OCI-M1 (cell line): ENCODE data around the gene HSPG2.
"Not testable (repeated sequence)": the region's sequence is repeated elsewhere in the genome, so short reads cannot be mapped to it uniquely, and the experiment has no call there.

Experiments used
- DNase-seq: peaks from one replicate; lab custom pipeline; 2025; lab: John Stamatoyannopoulos, UW

The HSPG2 gene

DNA sequence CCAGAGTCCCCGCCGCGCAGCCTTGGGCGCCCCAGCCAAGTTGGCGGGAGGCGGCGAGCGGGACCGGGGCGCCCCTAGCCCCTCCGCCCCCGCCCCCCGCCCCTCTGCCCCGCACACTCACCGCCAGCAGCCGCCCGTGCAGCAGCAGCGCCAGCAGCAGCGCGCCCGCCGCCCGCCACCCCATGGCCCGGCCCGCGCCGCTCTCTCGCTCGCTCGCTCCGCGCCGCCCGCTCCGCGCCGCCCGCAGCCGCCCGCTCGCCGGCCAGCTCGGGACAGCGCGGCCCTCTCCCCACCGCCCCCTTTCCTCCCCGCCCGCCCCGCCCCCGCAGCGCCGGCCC lies at the start of gene HSPG2:
Gene HSPG2, minus strand, starts transcription at position 277 of the 338 bp plus-strand sequence. Its CDS starts 93 bp downstream, at position 184.
- no peak for DNase-seq

DNA sequence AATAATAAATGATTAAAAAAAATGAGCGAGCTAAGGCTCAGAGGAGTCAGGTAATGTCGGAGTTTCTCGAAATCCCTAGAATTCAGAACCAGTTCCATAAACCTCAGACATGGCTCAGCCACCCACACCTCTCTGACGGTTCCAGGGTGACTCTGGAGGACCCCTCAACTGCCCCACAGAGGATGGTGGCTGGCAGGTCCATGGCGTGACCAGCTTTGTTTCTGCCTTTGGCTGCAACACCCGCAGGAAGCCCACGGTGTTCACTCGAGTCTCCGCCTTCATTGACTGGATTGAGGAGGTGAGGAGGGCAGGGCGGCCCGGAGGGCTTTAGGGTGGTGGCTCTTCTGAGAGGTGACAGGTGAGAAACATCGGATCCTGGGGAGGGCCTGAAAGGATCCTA lies 49.3 kb upstream of the HSPG2 start:
- DNase-seq = not testable (repeated sequence)

DNA sequence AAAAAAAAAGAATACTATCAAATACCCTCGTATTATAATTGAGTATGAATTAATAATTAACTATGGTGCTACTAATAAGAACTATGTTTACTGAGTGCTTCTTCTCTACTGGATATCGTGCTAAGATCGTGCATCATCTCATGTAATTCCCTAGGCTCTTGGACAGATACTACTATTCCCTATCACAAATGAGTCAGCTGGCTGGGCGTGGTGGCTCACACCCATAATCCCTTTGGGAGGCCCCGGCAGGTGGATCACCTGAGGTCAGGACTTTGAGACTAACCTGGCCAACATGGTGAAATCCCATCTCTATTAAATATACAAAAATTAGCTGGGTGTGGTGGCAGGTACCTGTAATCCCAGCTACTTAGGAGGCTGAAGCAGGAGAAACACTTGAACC lies 48.8 kb upstream of the HSPG2 start:
- DNase-seq = not testable (repeated sequence)

DNA sequence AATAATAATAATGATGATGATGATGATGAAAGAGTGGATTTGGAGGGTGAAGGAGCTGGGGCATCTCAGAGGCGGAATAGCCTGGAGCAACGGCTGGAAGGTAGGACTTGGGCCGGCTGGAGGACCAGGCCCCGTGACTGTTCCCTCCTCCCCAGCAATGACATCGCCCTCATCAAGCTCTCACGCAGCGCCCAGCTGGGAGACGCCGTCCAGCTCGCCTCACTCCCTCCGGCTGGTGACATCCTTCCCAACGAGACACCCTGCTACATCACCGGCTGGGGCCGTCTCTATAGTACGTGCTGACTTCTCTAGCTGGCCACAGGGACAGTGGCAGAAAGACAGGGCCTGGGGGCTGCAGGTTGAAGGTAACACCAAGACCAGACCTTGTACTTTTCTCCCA lies 46.4 kb upstream of the HSPG2 start:
- DNase-seq = not testable (repeated sequence)

DNA sequence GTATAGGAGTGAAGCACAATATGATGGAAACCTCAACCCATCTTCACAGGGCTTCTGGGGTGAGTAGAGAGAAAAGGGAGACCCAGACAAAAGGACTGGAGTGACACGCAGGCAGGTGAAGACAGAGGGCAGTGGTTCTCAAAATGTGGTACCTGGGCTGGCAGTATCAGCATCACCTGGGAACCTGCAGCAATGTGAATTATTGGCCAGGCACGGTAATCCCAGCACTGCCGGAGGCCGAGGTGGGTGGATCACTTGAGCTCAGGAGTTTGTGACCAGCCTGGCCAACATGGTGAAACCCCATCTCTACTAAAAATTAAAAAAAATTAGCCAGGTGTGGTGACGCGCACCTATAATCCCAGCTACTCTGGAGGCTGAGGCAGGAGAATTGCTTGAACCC lies 45.0 kb upstream of the HSPG2 start:
- DNase-seq = not testable (repeated sequence)

DNA sequence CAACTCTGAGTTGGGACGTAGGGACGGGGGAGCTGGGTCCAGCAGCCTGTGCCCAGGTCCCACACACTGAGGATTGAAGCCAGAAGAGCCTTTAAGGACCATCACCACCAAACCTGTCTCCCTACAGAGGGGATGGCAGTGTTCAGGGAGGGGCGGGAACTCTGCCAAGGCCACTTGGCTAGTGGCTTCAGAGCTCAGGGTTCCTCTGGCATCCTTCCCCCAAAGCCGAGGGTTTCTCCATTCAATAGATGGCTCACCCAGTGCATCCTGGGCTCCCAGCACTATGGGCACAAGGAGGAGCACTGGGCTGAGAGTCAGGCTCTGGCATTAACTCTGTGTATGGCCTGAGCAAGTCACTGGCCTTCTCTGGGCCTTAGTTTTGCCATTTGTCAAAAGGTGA lies 44.1 kb upstream of the HSPG2 start:
- not testable (repeated sequence) for DNase-seq

DNA sequence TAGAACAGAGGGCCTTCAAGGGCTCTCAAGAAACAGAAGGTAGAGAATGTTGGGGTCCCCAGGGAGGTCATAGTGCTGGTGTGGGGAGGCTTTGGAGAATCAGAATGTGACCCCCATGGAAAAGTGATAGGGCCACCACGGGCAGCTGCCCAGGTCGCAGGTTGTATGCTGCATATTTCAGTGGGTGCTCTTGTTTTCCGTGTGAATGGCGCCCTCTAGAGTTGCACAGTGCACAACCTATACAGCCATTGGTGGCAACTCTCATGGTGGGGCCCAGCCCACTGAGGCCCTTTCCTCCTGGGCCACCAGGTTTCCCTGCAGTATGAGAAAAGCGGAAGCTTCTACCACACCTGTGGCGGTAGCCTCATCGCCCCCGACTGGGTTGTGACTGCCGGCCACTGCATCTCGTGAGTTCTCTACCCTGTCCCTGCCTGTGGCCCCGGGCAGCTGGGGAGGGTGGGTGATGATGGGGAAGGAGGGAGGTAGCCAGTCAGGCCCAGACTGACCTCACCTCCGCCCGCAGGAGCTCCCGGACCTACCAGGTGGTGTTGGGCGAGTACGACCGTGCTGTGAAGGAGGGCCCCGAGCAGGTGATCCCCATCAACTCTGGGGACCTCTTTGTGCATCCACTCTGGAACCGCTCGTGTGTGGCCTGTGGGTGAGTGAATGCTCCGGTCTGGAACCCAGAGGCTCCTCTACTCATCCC lies 43.6 kb upstream of the HSPG2 start:
- DNase-seq = not testable (repeated sequence)

DNA sequence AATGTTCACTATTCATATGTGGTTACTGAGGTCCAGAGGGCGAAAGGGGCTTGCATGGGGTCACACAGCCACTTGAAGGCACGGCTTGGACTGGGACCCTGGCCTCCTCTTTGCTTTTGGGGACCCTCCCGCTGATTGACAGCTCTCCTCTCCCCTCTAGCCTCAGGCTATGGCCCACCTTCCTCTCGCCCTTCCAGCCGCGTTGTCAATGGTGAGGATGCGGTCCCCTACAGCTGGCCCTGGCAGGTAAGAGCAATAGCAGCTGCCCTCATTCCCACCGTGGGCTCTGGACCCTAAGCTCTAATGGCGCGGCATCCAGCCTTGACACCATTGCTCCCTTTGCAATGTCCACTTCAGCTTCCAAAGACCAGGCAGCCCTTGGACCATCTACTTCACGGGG lies 41.1 kb upstream of the HSPG2 start:
- not testable (repeated sequence) for DNase-seq

DNA sequence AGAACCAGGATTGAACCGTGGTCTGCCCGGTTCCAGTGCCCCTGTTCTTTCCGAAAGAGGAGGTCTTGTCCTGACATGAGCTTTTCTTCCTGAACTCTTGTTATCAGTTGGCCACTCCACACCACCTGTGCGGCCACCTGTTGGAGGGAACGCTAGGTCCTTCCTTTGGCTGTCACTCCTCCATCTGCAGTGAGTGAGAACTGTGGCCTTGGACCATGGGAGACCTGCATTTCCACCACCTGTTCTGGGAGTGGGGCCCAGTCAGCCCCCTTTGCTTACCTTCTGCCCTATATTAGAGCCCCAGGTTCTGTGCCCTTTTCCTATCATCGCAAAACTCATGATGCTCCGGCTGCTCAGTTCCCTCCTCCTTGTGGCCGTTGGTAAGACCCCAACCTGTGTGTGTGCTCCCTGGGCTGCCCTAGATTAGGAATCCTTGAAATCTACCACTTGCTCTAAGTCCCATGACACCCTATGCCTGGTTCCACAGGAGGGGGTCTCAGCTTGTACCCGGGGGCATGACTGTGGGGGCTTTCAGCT lies 39.7 kb upstream of the HSPG2 start, which contains the start of gene CELA3B:
Gene CELA3B, plus strand, starts transcription at position 320 of the 537 bp plus-strand sequence. Its CDS starts 18 bp downstream, at position 338.
- DNase-seq = not testable (repeated sequence)

DNA sequence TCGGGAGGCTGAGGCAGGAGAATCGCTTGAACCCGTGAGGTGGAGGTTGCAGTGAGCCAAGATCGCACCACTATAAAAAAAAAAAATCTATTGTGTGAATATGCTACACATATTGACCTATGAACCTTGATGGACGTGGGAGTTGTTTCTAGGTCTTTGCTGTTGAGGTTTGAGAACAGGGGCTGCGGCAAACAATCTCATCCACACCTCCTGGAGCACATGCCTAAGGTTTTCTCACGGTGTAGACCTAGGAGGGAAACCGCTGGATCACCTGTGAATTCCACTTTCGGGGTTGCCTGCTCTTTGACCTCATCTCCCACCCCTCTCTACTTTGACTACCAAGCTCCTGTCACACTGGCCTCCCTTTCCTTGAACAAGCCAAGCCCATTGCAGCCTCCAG lies 38.2 kb upstream of the HSPG2 start:
- not testable (repeated sequence) for DNase-seq

DNA sequence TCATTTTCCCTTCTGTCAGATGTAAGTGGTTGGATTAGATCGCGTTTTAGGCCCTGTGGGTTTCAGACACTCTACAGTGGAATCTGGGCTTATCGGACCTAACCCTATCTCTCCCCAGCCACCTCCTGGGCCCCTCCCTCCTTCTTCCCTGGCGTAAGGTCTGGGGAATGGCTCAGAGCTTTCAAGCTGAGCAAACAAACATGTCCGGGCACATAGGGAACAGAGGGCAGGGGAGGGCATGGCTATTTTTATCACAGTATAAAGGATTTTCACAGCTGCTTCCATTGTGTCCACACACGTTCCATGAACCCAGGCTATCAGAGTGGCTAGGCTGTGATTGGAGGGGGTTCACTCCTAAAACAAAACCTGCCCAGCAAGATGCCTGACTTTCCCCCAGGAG lies 37.6 kb upstream of the HSPG2 start:
- not testable (repeated sequence) for DNase-seq

DNA sequence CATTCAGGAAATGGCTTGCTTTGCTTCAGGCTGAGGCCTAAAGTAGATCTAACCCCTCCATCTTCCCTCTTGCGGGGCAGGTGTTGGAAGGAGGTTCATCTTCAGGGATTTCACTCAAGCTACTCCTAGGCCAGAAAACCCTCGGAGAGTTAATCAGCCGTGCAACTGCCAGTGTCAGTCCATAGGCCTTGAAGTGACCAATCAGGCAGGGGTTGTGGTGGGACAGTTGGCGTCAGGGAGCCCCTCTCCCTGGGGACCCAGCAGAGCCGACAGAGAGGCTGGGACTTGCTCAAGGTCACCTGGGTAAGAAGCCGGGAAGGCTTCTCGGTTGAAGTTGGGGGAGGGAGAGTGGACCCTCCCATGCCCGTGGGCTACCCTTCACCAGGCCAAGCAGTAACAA lies 36.8 kb upstream of the HSPG2 start:
- not testable (repeated sequence) for DNase-seq

DNA sequence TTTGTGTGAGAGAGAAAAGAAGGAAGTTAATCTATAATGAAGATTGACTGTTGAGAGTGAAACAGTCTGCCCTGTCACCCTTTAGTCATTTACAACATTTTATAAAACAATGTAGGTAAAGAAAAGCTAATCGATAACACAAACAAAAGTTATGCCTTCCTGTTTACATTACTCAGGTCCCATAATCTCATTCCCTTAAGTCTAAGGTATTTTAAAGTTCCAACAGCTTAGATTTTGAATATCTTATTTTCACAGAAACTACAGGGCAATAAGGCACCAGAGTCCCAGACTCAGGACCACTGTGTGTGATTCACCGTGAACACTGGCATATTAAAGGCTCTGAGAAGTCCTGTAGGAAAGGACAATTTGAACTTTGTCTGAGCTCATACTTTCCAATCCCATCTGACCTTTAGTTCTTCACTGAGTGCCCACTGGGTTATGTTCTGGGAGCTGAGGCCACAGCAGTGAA lies 35.9 kb upstream of the HSPG2 start:
- DNase-seq = not testable (repeated sequence)

DNA sequence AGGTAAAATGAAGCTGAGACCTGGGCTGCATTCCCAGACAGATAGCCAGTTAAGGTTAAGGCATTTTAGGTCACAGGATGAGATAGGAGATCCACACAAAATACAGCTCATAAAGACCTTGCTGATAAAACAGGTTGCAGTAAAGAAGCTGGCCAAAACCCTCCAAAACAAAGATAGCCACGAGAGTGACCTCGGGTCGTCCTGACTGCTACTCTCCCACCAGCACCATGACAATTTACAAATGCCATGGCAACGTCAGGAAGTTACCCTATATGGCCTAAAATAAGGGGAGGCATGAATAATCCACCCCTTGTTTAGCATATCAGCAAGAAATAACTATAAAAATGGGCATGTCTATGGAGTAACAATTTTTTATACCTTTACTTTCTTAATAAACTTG lies 33.4 kb upstream of the HSPG2 start:
- DNase-seq = not testable (repeated sequence)

DNA sequence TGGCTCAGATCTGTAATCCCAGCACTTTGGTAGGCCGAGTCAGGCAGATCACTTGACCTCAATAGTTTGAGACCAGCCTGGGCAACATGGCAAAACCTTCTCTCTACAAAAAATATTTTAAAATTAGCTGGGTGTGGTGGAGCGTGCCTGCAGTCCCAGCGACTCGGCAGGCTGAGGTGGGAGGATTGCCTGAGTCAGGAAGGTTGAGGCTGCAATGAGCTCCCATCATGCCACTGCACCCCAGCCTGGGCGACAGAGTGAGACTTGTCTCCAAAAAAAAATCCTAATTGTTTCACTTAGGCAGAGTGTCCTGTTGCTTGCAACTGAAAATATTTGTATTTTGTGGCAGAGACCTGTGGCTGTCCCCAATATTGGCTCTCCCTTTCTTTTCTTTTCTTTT lies 32.0 kb upstream of the HSPG2 start:
- DNase-seq = not testable (repeated sequence)

DNA sequence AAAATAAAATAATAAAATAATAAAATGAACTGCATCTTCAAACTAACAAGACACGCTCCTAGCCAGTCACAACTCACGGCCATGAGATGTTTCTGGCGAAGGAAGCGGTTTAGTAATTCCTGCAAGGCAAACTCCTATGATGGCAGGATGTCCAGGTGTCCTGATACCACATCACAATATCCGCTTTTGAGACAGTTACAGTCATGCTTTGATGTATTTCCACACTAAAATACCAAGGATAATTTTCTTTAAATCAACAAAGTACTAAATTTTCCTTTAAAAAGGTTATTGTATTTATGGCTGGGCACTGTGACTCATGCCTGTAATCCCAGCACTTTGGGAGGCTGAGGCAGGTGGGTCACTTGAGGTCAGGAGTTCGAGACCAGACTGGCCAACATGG lies 30.1 kb upstream of the HSPG2 start:
- DNase-seq = not testable (repeated sequence)

DNA sequence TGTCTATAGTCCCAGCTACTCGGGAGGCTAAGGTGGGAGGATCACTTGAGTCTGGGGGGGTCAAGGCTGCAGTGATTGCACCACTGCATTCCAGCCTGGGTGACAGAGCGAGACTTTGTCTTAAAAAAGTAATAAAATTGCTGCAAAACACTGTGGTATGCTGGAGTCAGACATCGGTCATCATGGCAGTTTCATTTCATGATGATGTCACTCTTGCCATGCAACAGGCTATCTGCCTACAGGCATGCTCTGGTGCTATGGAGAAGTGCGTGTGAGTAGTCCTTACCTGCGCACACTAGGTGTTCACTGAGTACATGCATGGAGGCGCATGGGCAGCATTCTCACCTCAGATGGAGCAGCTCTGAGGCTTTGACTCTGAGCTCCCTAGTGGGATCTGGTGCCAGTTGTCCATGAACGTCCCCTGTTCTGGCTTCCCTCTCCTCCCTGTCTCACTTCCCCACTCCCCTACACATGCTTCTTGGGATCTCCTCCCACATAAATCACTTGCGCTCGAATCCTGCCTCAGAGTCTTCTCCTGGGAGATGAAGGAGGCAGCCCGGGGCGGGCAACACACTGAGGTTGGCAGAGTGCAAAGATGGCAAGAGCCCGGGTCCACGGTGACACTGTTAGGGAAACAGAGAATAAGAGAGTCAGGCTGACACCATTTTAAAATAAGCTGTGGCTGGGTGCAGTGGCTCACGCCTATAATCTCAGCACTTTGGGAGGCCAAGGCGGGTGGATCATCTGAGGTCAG lies 29.3 kb upstream of the HSPG2 start:
- no peak for DNase-seq

DNA sequence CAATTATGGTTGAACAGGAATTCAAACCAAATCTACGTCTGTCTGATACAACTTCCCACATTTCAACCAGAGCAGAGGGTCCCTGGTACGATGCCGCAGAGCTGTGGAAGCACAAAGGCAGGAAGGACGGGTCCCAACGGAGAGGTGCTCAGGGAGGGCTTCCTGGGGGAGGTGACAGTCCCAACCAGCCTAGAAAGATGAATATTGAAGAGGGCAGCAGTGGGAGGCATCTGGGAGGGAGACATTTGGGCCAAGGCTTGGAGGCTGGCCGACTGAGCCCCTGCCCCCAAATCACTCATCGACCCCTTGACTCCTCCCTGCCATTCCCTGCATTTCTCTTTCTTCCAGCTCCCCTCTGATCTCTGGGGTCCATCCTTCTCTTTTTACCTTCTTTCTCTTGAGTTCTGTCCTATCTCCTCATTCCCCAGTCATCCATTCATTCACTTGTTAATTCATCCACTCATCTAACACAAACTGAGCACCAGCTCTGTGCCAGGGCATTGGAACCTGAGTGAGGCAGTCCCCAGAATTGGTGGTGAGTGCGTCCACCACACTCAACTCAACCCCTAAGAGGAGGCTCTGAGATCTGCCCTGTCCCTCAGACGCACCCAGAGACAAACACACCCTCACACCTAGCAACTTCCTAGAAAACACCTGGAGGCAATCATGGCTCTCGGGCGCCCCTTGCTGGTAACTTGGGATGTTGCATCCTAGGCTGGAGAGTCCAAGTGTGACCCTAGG lies 26.5 kb upstream of the HSPG2 start:
- DNase-seq = peak; percentile 89

DNA sequence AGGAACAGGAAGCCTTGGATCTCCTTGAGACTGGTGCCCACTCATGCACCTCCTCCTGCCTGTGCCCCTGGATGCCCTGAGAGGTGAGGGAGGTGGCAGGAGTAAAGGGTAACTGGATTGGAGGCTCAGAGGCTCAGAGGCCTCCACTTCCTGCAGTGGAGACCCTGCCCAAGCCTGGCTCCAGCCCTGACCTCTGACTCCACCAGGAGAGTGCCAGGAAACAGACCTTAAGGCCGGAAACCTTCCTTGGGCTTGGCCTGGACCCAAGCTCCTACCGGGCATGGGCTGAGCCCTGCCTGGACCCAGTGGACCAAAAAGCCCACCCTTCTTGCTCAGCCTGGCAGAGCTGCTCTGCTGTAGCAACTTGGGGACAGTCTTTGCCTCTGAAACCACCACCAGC lies 24.7 kb upstream of the HSPG2 start:
- DNase-seq = no peak

DNA sequence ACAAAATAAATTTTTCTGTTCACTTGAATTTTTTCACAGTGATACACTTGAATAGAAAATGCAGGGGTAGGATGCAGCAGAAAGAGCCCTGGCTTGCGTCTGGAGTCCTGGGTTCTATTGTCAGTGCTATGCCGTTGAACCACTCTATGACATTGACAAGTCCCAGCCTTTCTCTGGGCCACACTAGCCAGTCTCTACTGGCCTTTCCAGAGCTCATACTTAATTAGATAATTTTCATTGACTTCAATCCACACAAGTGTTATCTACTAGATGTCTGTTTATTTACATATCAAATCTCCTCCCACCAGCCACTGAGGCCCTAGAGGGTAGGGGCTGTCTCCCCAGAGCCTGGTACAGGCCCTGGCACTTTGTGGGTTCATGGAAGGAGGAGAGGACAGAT lies 24.2 kb upstream of the HSPG2 start:
- no peak for DNase-seq

DNA sequence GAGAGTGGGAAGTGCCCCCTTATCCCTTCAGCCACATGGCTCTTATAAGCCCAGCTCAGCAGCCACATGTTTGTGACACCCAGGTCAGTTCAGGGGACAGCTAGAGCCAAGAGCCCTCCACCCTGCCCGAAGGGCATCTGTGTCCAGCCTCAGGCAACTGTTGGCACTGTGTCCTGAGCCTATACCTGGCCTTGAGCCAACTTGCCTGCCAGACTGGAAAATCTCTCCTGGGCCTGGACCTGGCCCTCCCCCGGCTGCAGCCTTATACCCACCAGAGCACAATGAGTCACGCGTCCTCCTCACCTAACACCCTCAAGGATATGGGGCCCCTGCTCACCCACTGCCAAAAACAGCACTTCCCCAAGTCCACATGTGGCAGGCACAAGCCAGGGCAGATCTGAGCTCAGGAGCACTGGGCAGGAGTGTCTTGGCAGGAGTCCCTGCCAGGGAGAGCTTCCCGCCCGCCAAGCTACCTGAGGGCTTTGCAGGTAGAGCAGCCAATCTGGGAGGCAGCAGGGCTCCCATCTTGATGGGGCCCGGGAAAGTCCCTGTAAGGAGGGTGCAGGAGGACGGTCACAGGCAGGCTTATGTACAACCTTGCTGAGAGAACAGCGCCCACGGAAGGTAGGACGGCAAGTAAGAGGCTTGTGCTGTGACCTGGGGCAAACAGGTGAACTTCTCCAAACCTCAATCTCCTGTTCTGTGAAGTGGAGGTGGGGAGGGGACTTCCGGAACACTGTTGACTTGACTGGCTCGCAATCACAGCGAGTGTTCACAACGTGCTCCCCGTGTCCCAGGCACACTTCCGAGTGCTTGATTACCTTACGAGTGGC lies 19.8 kb upstream of the HSPG2 start:
- no peak for DNase-seq
